Erythroblast (primary cell): Measurements from ENCODE around the gene ADCY4.

Source experiments
- GATA1 ChIP-seq: IDR thresholded peaks from 2 replicates; pipeline ENCODE4 v1.6.1; 2011; ENCODE audit warnings: low read depth, mild to moderate bottlenecking, control low read depth, low read length, moderate library complexity
- POLR2A ChIP-seq: IDR thresholded peaks from 2 replicates; pipeline ENCODE4 v1.6.1; 2011; ENCODE audit warnings: mild to moderate bottlenecking, low read length

DNA sequence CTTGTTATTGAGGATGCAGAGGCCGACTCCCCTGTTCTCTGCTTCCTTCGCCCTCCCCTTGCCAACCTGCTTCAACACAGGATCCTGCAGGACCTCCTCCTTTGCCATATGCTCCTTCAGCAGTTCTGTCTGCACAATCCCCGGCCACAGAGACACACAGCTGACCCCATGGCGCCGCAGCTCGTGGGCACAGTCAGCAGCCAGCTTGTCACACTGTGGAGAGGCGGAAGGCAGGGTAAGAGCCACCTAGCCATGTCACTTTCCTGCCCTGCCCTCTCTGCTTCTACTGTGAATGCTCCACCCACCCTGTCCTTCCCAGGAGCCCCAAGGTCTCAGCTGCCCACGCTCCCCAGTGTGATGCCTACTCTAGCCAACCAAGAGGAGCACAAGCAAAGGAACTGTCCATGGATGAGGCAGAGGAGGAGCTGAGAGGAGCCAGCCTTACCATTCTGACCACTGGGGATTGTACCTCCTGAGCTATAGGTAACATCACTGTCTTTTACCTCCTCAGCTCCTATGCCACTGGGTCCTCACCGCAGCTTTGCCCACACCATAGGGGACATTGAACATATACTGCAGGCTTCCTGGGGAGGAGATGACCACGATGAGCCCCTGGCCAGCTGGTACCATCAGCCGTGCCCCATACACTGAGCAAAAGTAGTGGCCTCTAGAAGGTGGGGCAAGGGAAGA lies 42.6 kb downstream of the ADCY4 start:
- TF ChIP-seq POLR2A = no peak
- no peak for TF ChIP-seq GATA1
